Measurements from ENCODE around the gene TM9SF3.
A peak's percentile ranks its signal among the peaks of the same experiment; 100 is the strongest.

Gene TM9SF3

DNA sequence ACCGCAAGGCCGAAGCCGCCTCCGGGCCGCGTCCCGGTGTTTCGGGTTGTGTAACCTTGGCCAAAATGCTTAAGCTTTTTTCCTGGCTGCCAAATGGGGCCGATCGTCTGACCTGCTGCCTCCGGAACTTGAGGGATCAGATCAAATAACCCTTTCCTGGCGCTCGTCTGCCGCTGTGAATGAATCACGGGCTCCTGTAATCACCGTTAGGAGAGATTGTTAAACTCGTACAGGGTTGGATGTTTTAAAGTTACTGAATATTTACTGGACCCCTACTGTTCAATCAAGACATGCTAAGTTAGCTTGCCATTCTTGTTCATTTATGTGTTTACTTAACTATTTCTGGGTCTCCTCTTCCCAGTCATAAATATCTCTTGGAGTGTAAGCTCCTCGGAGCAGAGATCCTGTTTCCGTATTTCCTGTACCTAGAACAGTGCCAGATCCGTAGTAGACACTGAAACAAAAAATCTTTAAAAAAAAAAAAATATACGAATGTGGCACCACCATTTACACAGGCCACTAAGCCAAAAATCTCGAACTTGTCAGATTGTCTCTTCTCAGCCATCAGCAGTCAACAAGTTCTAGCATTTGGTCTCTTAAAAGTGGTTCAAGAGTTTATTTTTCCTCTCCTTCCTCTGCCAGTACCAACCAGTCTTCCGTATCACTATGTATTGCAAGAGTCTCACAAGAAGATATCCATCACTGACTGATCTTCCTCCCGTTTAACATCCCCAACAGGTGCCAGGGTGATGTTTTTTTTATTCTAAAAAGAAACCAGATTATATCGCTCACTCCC is 650 bp upstream of the TM9SF3 start:
- peaks cover 16% of the 10 kb centered on the region for H3K4me1 Mint-ChIP-seq
- H3K36me3 Mint-ChIP-seq (ENCODE audit: low read depth), result peaks cover 5% of the 10 kb centered on the region
- TF ChIP-seq, protein P1, sequence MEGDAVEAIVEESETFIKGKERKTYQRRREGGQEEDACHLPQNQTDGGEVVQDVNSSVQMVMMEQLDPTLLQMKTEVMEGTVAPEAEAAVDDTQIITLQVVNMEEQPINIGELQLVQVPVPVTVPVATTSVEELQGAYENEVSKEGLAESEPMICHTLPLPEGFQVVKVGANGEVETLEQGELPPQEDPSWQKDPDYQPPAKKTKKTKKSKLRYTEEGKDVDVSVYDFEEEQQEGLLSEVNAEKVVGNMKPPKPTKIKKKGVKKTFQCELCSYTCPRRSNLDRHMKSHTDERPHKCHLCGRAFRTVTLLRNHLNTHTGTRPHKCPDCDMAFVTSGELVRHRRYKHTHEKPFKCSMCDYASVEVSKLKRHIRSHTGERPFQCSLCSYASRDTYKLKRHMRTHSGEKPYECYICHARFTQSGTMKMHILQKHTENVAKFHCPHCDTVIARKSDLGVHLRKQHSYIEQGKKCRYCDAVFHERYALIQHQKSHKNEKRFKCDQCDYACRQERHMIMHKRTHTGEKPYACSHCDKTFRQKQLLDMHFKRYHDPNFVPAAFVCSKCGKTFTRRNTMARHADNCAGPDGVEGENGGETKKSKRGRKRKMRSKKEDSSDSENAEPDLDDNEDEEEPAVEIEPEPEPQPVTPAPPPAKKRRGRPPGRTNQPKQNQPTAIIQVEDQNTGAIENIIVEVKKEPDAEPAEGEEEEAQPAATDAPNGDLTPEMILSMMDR (IDR thresholded peaks at IDR 0.05), result no peak
- no peaks in the 10 kb centered on the region for H3K27me3 Mint-ChIP-seq (ENCODE audit: low read depth, poor library complexity)
- no peak overlapping the region for H3K4me3 Mint-ChIP-seq
- H3K9me3 Mint-ChIP-seq, result no peaks in the 10 kb centered on the region
- no peak for DNase-seq
- H3K27ac Mint-ChIP-seq, result no peak overlapping the region

DNA sequence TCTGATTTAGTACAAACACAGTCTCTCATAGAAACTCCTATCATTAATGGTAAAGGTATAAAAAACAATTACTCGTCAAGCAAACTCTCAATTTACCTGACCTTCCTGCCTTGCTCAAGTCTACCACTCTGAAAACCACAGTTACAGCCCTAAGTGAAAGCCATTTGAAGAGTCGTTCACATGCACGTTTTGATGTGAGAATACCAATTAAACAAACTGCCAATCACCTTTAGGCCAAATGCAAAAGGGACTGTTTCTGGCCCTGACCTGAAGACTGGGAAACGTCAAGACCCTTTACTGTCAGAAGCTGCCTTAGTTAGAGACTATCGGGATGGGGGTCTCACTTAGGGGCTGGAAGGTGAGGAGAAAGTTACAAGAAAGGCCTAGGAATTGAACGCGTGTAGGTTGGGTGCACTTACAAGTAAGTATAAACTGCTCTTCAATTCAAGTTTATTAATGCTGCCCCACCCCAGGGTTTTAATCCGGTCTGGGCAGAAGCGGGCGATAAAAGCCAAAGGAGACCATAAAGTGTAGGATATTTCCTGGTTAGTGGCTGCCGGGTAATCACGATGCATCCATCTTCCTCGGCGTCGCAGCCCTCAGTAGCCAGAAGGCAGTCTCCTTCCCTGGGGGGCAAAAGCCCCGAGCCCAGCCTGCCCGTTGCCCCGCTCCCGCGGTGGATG is 935 bp downstream of the TM9SF3 start:
- peaks cover 16% of the 10 kb centered on the region for H3K36me3 Mint-ChIP-seq (ENCODE audit: low read depth)
- TF ChIP-seq, protein P1 (IDR thresholded peaks at IDR 0.05), result no peak
- peak overlapping the region; percentile 94 for H3K4me3 Mint-ChIP-seq
- no peak for DNase-seq
- peak overlapping the region; percentile 96 for H3K27ac Mint-ChIP-seq
- H3K27me3 Mint-ChIP-seq (ENCODE audit: low read depth, poor library complexity), result no peaks in the 10 kb centered on the region
- peaks cover 16% of the 10 kb centered on the region for H3K4me1 Mint-ChIP-seq
- H3K9me3 Mint-ChIP-seq, result no peaks in the 10 kb centered on the region

DNA sequence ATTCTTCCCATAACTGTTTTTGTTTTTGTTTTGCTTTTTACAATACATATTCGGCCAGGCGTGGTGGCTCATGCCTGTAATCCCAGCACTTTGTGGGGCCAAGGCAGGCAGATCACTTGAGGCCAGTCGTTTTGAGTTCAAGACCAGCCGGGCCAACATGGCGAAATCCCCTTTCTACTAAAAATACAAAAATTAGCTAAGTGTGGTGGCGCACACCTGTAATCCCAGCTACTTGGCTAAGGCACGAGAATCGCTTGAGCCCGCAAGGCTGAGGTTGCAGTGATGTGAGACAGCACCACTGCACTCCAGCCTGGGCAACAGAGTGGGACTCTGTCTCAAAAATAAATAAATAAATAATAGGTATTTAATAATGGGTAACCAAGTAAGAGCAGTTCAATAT is 2.3 kb downstream of the TM9SF3 start:
- peaks cover 26% of the 10 kb centered on the region for H3K4me1 Mint-ChIP-seq
- H3K27me3 Mint-ChIP-seq (ENCODE audit: low read depth, poor library complexity), result no peaks in the 10 kb centered on the region
- TF ChIP-seq, protein P1 (IDR thresholded peaks at IDR 0.05), result no peak

DNA sequence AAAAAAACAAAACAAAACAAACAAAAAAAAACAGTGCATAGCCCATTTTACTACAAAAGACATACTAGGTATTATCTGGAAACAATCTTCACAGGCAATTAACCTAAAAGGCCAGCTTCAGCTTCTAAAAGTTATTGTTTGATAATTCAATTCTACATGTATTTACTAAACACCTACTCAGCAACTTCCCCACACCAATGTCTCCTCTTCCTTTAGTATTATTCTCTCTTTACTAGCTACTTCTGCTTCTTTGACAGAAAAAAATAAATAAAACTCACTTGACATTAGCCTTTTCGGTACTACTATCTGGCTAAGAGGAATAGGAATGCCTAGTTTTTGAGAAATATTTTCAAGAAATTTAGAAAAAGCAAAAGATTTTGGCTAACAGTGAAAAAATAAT is 2.8 kb downstream of the TM9SF3 start:
- Mint-ChIP-seq H3K36me3 (ENCODE audit: low read depth) (peaks cover 30% of the 10 kb centered on the region), H3K4me1 (peaks cover 26% of the 10 kb centered on the region), H3K27ac (no peak overlapping the region), H3K4me3 (no peak overlapping the region), H3K9me3 (no peaks in the 10 kb centered on the region), H3K27me3 (ENCODE audit: low read depth, poor library complexity) (no peaks in the 10 kb centered on the region)
- TF ChIP-seq, protein P1 (IDR thresholded peaks at IDR 0.05), result no peak
- DNase-seq, result no peak

More for the DNA sequence above, 2.3 kb downstream of the TM9SF3 start:
- peaks cover 30% of the 10 kb centered on the region for H3K36me3 Mint-ChIP-seq (ENCODE audit: low read depth)
- DNase-seq, result no peak
- no peaks in the 10 kb centered on the region for H3K9me3 Mint-ChIP-seq
- H3K4me3 Mint-ChIP-seq, result peak overlapping the region; percentile 49
- H3K27ac Mint-ChIP-seq, result peak overlapping the region; percentile 54

DNA sequence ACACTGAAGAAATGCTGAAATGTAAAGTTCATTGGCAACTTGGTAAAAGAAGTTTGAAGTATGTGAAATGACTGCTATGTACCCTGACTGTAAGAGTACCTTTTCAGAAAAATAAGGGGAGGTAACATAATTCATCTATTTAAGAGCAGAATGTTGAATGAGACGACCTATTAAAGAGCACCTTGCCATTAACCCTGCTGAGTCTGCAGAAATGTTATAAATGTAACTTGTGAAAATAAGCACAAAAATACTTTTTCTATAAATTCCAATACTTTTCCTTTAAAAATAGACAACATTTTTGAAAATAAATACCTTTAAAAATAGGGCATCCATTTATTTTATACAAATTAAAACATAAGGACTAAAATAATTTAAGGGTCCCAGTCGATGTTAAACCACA is 7.7 kb downstream of the TM9SF3 start:
- peaks cover 54% of the 10 kb centered on the region for H3K36me3 Mint-ChIP-seq (ENCODE audit: low read depth)
- H3K27me3 Mint-ChIP-seq (ENCODE audit: low read depth, poor library complexity), result no peaks in the 10 kb centered on the region
- peak overlapping the region; percentile 27 for H3K27ac Mint-ChIP-seq

More for the DNA sequence above, 7.7 kb downstream of the TM9SF3 start:
- DNase-seq, result no peak
- peaks cover 2% of the 10 kb centered on the region for H3K9me3 Mint-ChIP-seq
- TF ChIP-seq, protein P1 (IDR thresholded peaks at IDR 0.05), result no peak
- H3K4me3 Mint-ChIP-seq, result no peak overlapping the region
- H3K4me1 Mint-ChIP-seq, result peaks cover 15% of the 10 kb centered on the region
